Prostate gland (tissue), 2 donors: Measurements from ENCODE around the gene RFX2. TPM values are rescaled to one million over a fixed set of nuclear protein-coding genes. Genes with fewer than 3 reads are reported as not detected.

Experiments used
- DNase-seq: peaks from one replicate; pipeline ENCODE4 v3.0.0-alpha.2; 2019; ENCODE audit warnings: low spot score
- H3K27ac ChIP-seq, 2 donors: fragments of 200-600 bp; sonication (generic); 2 replicates each; pipeline ENCODE4 v1.5.1; 2017 to 2019
- H3K27me3 ChIP-seq: fragments of 200-600 bp; sonication (generic); replicated peaks from 2 replicates; pipeline ENCODE4 v1.5.1; 2019; ENCODE audit not compliant: insufficient read depth
- H3K36me3 ChIP-seq, 2 donors: fragments of 200-600 bp; sonication (generic); 1 replicate in 1 of 2; 2 replicates in 1 of 2; pipeline versions ENCODE4 v1.5.1 to v1.8.1; 2017 to 2019
- H3K4me1 ChIP-seq: fragments of 200-600 bp; sonication (generic); replicated peaks from 2 replicates; pipeline ENCODE4 v1.5.1; 2019
- H3K4me3 ChIP-seq, 2 donors: fragments of 200-600 bp; sonication (generic); 2 replicates each; pipeline ENCODE4 v1.5.1; 2017 to 2019
- H3K9me3 ChIP-seq: fragments of 200-600 bp; sonication (generic); 2 replicates; pipeline ENCODE4 v1.5.1; 2017
- POLR2A ChIP-seq: fragments of 450-650 bp; IDR thresholded peaks from one replicate; pipeline ENCODE4 v1.6.1; 2016; ENCODE audit warnings: antibody characterized with exemption, mild to moderate bottlenecking
- POLR2AphosphoS5 ChIP-seq: sonication (generic); formaldehyde crosslinking; IDR thresholded peaks from one replicate; pipeline ENCODE4 v1.6.1; 2017; ENCODE audit warnings: antibody characterized with exemption
- WGBS: methylation state at CpG from one replicate; pipeline ENCODE4 v1.1.5; 2018; 5-methylcytosine and 5-hydroxymethylcytosine counted together
- intact Hi-C: fragments of 100-400 bp; cut with DNase I; formaldehyde crosslinking; loops from one replicate; pipeline ENCODE4 v1.14.2; 2022
- total RNA-seq, 2 donors: library from RNA; depleted of rRNA; stranded (reverse); fragments of >200 nt; gene quantifications; one replicate each; pipeline ENCODE4 v1.1.0, GENCODE V29; 2016
- TF ChIP-seq, protein P1 (sequence below), 4 experiments: fragments of 200-600 bp in 2 of 4; fragments of 450-650 bp in 2 of 4; sonication (generic) in 2 of 4; IDR thresholded peaks; 1 replicate in 3 of 4; 2 replicates in 1 of 4; pipeline ENCODE4 v1.5.1; 2016 to 2019; ENCODE audit warnings: antibody characterized with exemption in 4 of 4, mild to moderate bottlenecking in 2 of 4, moderate library complexity in 2 of 4

RFX2 gene
- total RNA-seq, 2 donors from 2014 or later = 13.4 to 25.3 TPM

DNA sequence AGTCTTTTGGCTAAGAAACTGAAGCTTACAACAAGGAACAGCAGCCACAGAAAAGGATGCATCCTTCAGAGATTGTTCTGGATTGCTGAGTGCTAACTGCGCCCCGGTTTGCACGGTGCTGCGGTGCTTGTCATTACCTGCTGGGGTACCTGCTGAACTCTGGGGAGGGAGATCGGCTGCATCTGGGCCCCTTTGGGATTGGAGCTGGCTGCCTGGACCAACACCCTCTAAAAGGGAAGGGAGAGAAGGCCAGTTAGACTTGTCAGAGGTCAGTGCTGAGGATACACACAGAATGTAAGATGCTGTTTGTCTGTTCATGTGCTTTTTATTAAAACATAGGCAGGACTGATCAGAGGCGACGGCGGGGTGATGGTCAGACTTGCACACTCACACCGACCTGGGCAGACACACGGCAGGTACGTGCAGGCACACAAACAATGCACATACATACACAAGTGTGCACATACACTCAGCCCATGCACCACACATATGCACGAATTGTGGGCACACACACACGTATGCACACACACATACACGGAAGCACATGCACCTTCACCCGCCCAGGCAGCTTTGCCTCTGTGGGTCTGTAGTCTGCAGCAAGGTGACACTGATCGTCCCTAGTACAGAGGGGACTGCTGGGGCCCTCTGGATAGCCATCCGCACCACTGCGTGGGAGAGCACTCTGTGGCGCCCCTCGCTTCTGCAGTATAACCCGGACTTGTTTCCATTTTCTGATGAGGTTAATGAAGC is 66.1 kb downstream of the RFX2 start:
- Histone ChIP-seq H3K27ac (no peak overlapping the region), H3K9me3 (no peaks in the 10 kb centered on the region), H3K27me3 (no peaks in the 10 kb centered on the region), H3K4me1 (no peaks in the 10 kb centered on the region), H3K36me3 (no peaks in the 10 kb centered on the region), H3K4me3 (no peak overlapping the region)
- 91% methylated on average over 21 of the region's 21 CpGs for WGBS
- DNase-seq = no peak
- TF ChIP-seq, protein P1, sequence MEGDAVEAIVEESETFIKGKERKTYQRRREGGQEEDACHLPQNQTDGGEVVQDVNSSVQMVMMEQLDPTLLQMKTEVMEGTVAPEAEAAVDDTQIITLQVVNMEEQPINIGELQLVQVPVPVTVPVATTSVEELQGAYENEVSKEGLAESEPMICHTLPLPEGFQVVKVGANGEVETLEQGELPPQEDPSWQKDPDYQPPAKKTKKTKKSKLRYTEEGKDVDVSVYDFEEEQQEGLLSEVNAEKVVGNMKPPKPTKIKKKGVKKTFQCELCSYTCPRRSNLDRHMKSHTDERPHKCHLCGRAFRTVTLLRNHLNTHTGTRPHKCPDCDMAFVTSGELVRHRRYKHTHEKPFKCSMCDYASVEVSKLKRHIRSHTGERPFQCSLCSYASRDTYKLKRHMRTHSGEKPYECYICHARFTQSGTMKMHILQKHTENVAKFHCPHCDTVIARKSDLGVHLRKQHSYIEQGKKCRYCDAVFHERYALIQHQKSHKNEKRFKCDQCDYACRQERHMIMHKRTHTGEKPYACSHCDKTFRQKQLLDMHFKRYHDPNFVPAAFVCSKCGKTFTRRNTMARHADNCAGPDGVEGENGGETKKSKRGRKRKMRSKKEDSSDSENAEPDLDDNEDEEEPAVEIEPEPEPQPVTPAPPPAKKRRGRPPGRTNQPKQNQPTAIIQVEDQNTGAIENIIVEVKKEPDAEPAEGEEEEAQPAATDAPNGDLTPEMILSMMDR (IDR thresholded peaks at IDR 0.05) = no peak
- TF ChIP-seq POLR2AphosphoS5 (no peak), POLR2A (no peak)
- intact Hi-C loops = no loop called here

DNA sequence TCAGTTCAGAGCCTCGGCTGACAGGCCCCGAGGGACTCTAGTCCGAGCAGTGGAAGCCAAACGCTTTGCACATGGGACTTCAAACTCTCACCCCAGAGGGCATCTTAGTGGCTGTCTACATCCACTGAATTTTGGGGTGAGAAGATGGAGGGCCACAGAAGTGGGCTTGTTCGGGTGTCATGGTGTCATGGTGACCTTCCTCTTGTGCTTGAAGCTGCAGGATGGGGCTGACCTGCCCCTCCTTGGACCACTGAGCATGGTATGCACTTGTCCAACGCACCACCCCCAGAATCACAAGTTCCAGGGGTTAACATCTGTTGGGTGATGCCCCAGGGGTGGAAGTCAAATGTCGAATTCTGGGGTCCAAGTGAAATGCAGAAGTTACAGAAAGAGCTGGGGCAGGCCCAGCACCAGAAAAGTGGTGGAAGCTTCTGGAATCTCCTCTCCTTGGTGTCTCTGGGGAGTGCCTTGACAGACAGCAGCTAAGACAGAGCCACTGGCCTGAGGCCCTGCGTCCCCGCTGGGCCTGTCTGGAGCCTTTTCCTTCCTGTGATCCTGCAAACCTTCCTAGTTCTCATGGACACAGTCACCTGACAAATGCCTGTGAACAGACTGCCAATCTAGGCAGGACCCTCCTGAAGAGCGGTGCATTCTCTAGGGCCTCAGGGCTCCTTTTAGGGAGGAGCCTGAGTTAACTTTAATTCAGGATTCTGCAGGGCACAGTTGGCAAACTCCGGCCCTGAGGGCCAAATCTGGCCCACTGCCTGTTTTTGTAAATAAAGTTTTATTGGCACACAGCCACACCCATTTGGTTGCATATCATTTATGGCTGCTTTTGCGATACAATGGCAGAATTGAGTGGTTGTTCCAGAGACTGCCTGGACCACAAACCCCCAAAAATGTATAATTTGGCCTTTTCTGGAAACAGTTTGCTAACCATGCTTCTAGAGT is 67.2 kb downstream of the RFX2 start:
- intact Hi-C loops = no loop called here
- WGBS = 89% methylated on average over 12 of the region's 12 CpGs
- no peaks in the 10 kb centered on the region for H3K27me3 ChIP-seq
- no peaks in the 10 kb centered on the region for H3K4me1 ChIP-seq
- H3K27ac ChIP-seq = no peak overlapping the region
- no peak for TF ChIP-seq POLR2A
- no peak for TF ChIP-seq POLR2AphosphoS5
- TF ChIP-seq, protein P1 (IDR thresholded peaks at IDR 0.05) = no peak
- H3K4me3 ChIP-seq = no peak overlapping the region
- H3K36me3 ChIP-seq = no peaks in the 10 kb centered on the region
- no peaks in the 10 kb centered on the region for H3K9me3 ChIP-seq
- DNase-seq = no peak

DNA sequence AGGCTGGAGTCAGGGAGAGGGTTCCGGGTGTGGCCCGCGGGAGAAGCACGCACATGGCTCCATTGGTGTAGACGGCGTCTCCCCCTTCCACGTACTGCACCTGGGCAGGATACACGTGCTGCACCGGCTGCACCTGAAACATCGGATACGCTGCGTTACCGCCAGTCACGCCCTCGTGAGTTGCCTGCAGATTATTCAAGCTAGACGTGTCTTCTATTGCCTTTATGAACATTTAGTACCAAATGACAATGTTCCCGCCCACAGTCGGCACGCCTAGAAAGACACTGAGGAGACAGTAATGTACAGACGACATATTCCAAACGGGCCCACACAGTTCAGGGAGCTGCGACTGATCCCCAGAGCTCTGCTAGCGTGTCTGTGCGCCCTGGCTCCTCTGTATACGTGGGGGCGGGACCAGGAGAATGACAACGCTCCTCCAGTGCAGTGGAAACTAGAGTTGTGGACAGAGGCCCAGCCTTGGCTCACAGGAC is 68.3 kb downstream of the RFX2 start:
- no peak overlapping the region for H3K27ac ChIP-seq
- TF ChIP-seq POLR2AphosphoS5 (no peak), POLR2A (no peak)
- TF ChIP-seq, protein P1 (IDR thresholded peaks at IDR 0.05) = no peak
- no peak for DNase-seq
- intact Hi-C loops = no loop called here
- no peak overlapping the region for H3K4me3 ChIP-seq
- no peaks in the 10 kb centered on the region for H3K27me3 ChIP-seq
- WGBS = 90% methylated on average over 27 of the region's 27 CpGs
- no peaks in the 10 kb centered on the region for H3K9me3 ChIP-seq
- H3K36me3 ChIP-seq = no peaks in the 10 kb centered on the region
- H3K4me1 ChIP-seq = no peaks in the 10 kb centered on the region

DNA sequence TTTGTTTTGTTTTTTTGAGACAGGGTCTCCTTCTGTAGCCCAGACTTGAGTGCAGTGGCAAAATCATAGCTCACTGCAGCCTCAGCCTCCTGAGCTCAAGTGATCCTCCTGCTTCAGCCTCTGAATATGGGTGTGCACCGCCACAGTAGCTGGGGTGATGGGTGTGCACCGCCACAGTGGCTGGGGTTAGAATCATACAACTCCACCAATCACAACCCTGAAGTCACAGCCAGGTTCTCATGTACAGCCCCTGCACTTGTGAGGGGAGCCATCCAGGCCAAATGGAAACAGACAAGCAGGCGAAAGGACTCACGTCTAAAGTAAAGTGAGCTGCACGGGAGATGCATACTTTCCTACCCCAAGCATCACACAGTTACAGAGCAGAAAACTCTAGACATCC is 69.2 kb downstream of the RFX2 start:
- no peak for DNase-seq

More for the DNA sequence above, 69.2 kb downstream of the RFX2 start:
- intact Hi-C loops = no loop called here
- WGBS = 86% methylated on average over 5 of the region's 5 CpGs
- Histone ChIP-seq H3K4me3 (no peak overlapping the region), H3K9me3 (no peaks in the 10 kb centered on the region), H3K27ac (no peak overlapping the region), H3K4me1 (no peaks in the 10 kb centered on the region), H3K36me3 (no peaks in the 10 kb centered on the region), H3K27me3 (no peaks in the 10 kb centered on the region)
- no peak for TF ChIP-seq POLR2AphosphoS5
- TF ChIP-seq, protein P1 (IDR thresholded peaks at IDR 0.05) = no peak
- no peak for TF ChIP-seq POLR2A
